ENCODE results near the gene APCDD1L.
"Not testable (repeated sequence)": the region's sequence is repeated elsewhere in the genome, so short reads cannot be mapped to it uniquely, and the experiment has no call there.

- not testable (repeated sequence) for TF ChIP-seq EZH2 (IDR thresholded peaks at IDR 0.05; ENCODE audit: insufficient read depth, poor library complexity, severe bottlenecking); EZH2phosphoT487 (IDR thresholded peaks at IDR 0.05; ENCODE audit: insufficient read depth, low read depth)
Measured at GRCh38 chr20:58414786-58415185, 100.4 kb downstream of the APCDD1L start.
